GM23338 (cell line): ENCODE data around the gene NHLH1. TPM values are rescaled to one million over a fixed set of nuclear protein-coding genes. Genes with fewer than 3 reads are reported as not detected.

Experiments used
- ATAC-seq: fragments of 200-7000 bp; cut with Tn5 transposase; 3 replicates; pipeline ENCODE4 v1.9.1; 2020
- DNase-seq: peaks from one replicate; pipeline ENCODE4 v3.0.0-alpha.2; 2015; ENCODE audit warnings: low spot score
- H2AFZ ChIP-seq: fragments of 200-600 bp; sonication (generic); 2 replicates; pipeline ENCODE4 v1.8.0; 2016; ENCODE audit warnings: antibody characterized with exemption, mild to moderate bottlenecking, moderate library complexity
- H3F3A ChIP-seq: fragments of 200-600 bp; sonication (generic); replicated peaks from 2 replicates; pipeline ENCODE4 v1.8.0; 2017; ENCODE audit warnings: antibody characterized with exemption, mixed run types, low read depth
- H3K27ac ChIP-seq: fragments of 200-600 bp; sonication (generic); 2 replicates; pipeline ENCODE4 v1.6.1; 2016; ENCODE audit warnings: low read depth
- H3K27me3 ChIP-seq: fragments of 200-600 bp; sonication (generic); 2 replicates; pipeline ENCODE4 v1.8.0; 2016; ENCODE audit warnings: mild to moderate bottlenecking, mixed run types, moderate library complexity; ENCODE audit not compliant: insufficient read depth
- H3K36me3 ChIP-seq: fragments of 200-600 bp; sonication (generic); 2 replicates; pipeline ENCODE4 v1.8.0; 2016; ENCODE audit warnings: mild to moderate bottlenecking; ENCODE audit not compliant: insufficient read depth
- H3K4me1 ChIP-seq: fragments of 200-600 bp; sonication (generic); 2 replicates; pipeline ENCODE4 v1.8.0; 2016; ENCODE audit warnings: mild to moderate bottlenecking, moderate library complexity; ENCODE audit not compliant: insufficient read depth
- H3K4me2 ChIP-seq: fragments of 200-600 bp; sonication (generic); 2 replicates; pipeline ENCODE4 v1.7.1; 2017; ENCODE audit warnings: mixed run types
- H3K4me3 ChIP-seq: fragments of 200-600 bp; sonication (generic); 2 replicates; pipeline ENCODE4 v1.6.1; 2016; ENCODE audit warnings: mixed run types
- H3K79me2 ChIP-seq: fragments of 200-600 bp; sonication (generic); replicated peaks from 2 replicates; pipeline ENCODE4 v1.8.0; 2017; ENCODE audit warnings: mild to moderate bottlenecking; ENCODE audit not compliant: insufficient read depth
- H3K9me2 ChIP-seq: fragments of 200-600 bp; sonication (generic); 2 replicates; pipeline ENCODE4 v1.8.0; 2017; ENCODE audit not compliant: insufficient read depth
- H4K20me1 ChIP-seq: fragments of 200-600 bp; sonication (generic); replicated peaks from 2 replicates; pipeline ENCODE4 v1.8.0; 2017; ENCODE audit warnings: mild to moderate bottlenecking; ENCODE audit not compliant: insufficient read depth
- H3K27ac Mint-ChIP-seq: 2 replicates; pipeline ENCODE4 v1.8.0; 2020; ENCODE audit warnings: inconsistent platforms, mild to moderate bottlenecking, moderate library complexity, mixed read lengths
- H3K27me3 Mint-ChIP-seq: 3 replicates; pipeline ENCODE4 v1.8.0; 2022; ENCODE audit warnings: low read depth, mild to moderate bottlenecking, moderate library complexity, mixed read lengths, inconsistent platforms; ENCODE audit not compliant: insufficient read depth, poor library complexity
- H3K36me3 Mint-ChIP-seq: 3 replicates; pipeline ENCODE4 v1.8.0; 2021; ENCODE audit warnings: low read depth, mild to moderate bottlenecking, inconsistent platforms, moderate library complexity, mixed read lengths
- H3K4me1 Mint-ChIP-seq: 3 replicates; pipeline ENCODE4 v1.8.0; 2020; ENCODE audit warnings: mild to moderate bottlenecking, inconsistent platforms, mixed read lengths
- H3K4me3 Mint-ChIP-seq: 3 replicates; pipeline ENCODE4 v1.8.0; 2021; ENCODE audit warnings: moderate library complexity, mild to moderate bottlenecking, inconsistent platforms, mixed read lengths
- H3K9me3 Mint-ChIP-seq: 3 replicates; pipeline ENCODE4 v1.8.0; 2020; ENCODE audit warnings: moderate library complexity, mild to moderate bottlenecking, inconsistent platforms, mixed read lengths
- CREB1 ChIP-seq: fragments of 250-450 bp; sonication (Bioruptor Pico); IDR thresholded peaks from 2 replicates; pipeline ENCODE4 v1.5.0; 2020; ENCODE audit warnings: low read depth, mild to moderate bottlenecking, moderate library complexity
- EZH2 ChIP-seq: fragments of 200-600 bp; sonication (generic); IDR thresholded peaks from one replicate; pipeline ENCODE4 v1.8.0; 2017; ENCODE audit warnings: antibody characterized with exemption, mild to moderate bottlenecking, low read depth; ENCODE audit not compliant: unreplicated experiment
- EZH2phosphoT487 ChIP-seq: fragments of 200-600 bp; sonication (generic); IDR thresholded peaks from one replicate; pipeline ENCODE4 v1.8.1; 2018; ENCODE audit warnings: antibody characterized with exemption; ENCODE audit not compliant: unreplicated experiment
- JUNB ChIP-seq: IDR thresholded peaks from one replicate; pipeline ENCODE4 v1.6.1; 2016; ENCODE audit warnings: antibody characterized with exemption; ENCODE audit not compliant: unreplicated experiment
- NANOG ChIP-seq: IDR thresholded peaks from 2 replicates; pipeline ENCODE4 v1.6.1; 2016; ENCODE audit warnings: antibody characterized with exemption, borderline replicate concordance
- POLR2AphosphoS5 ChIP-seq: IDR thresholded peaks from 2 replicates; pipeline ENCODE4 v1.6.1; 2016; ENCODE audit warnings: antibody characterized with exemption, low read depth
- STAT1 ChIP-seq: IDR thresholded peaks from one replicate; pipeline ENCODE4 v1.6.1; 2016; ENCODE audit warnings: antibody characterized with exemption; ENCODE audit not compliant: unreplicated experiment
- ZNF114 ChIP-seq: fragments of 250-450 bp; sonication (Bioruptor Pico); IDR thresholded peaks from 2 replicates; pipeline ENCODE4 v1.5.0; 2020; ENCODE audit warnings: mild to moderate bottlenecking, moderate library complexity
- ZNF331 ChIP-seq: fragments of 250-450 bp; sonication (Bioruptor Pico); IDR thresholded peaks from 2 replicates; pipeline ENCODE4 v1.5.0; 2020; ENCODE audit warnings: low read depth, mild to moderate bottlenecking, moderate library complexity
- polyA plus RNA-seq: library from polyadenylated mRNA; unstranded; fragments of >200 nt; fragmentation: Nextera tagmentation; extraction: Ambion mirVana; gene quantifications from 2 replicates; pipeline ENCODE4 v1.2.1, GENCODE V29; 2016
- total RNA-seq: library from RNA; depleted of rRNA; stranded (reverse); fragments of >200 nt; shearing (Covaris generic); gene quantifications from 2 replicates; pipeline ENCODE4 v1.2.3, GENCODE V29; 2014
- TF ChIP-seq, protein P1 (sequence below), 2 experiments: fragments of 200-600 bp in 1 of 2; sonication (generic) in 1 of 2; conservative IDR thresholded peaks; 2 replicates each; pipeline versions ENCODE4 v1.5.1 to v1.6.1; 2016 to 2017; ENCODE audit warnings: antibody characterized with exemption in 2 of 2, low read depth in 2 of 2, mild to moderate bottlenecking in 2 of 2, moderate library complexity in 1 of 2
- TF ChIP-seq, protein P2 (sequence below): fragments of 250-450 bp; sonication (Bioruptor Pico); IDR thresholded peaks from 2 replicates; pipeline ENCODE4 v1.5.0; 2020; ENCODE audit warnings: mild to moderate bottlenecking, moderate library complexity
- TF ChIP-seq, protein P3 (sequence below): IDR thresholded peaks from 2 replicates; pipeline ENCODE4 v1.6.1; 2016; ENCODE audit warnings: antibody characterized with exemption
- TF ChIP-seq, protein P4 (sequence below): IDR thresholded peaks from one replicate; pipeline ENCODE4 v1.6.1; 2018; ENCODE audit warnings: antibody characterized with exemption; ENCODE audit not compliant: unreplicated experiment

NHLH1 gene
- total and polyA plus RNA-seq, 2 experiments from 2014 or later, result 0.69 to 0.89 TPM

DNA sequence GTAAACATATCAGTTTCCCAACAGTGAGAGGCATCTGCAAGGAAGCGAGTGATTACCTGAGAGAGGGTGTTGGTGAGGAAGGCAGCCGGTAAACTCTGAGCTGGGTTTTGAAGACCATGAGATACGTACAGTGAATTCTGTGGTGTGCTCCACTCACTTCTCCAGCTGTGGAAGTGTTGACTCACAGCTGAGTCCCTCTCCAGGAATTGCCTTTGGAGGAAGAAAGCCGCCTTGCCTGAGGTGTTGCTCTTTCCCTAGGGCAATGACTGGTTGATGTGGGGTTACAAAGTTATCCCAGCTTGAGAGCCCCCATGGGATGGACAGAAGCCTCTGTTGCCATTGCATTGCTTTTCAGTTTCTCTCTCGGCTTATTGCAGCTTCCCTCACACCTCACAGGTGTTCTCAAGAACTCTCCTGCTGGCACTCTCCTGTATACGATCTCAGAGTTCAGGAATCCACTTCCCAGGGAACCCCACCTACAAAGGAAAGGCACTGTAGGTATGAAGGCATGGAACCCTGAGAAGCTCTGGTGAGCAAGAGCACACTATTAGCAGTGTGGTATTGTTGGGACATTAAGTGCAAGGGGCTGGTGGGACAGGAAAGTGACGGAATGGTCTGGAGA lies 10.8 kb downstream of the NHLH1 start:
- Histone ChIP-seq H4K20me1 (no peaks in the 10 kb centered on the region), H3K4me1 (peaks cover 29% of the 10 kb centered on the region), H3K27me3 (no peaks in the 10 kb centered on the region), H3F3A (0 out of 2 replicates have a peak, but pooled peaks cover 5% of the 10 kb centered on the region), H3K4me3 (no peak overlapping the region), H3K36me3 (no peaks in the 10 kb centered on the region), H3K4me2 (no peak overlapping the region), H3K79me2 (no peaks in the 10 kb centered on the region), H3K9me2 (no peaks in the 10 kb centered on the region), H3K27ac (no peak overlapping the region), H2AFZ (no peak overlapping the region)
- peaks cover 43% of the 10 kb centered on the region for H3K4me1 Mint-ChIP-seq
- peaks cover 12% of the 10 kb centered on the region for H3K27me3 Mint-ChIP-seq
- no peak for ATAC-seq
- H3K27ac Mint-ChIP-seq, result no peak overlapping the region
- TF ChIP-seq, protein P1, sequence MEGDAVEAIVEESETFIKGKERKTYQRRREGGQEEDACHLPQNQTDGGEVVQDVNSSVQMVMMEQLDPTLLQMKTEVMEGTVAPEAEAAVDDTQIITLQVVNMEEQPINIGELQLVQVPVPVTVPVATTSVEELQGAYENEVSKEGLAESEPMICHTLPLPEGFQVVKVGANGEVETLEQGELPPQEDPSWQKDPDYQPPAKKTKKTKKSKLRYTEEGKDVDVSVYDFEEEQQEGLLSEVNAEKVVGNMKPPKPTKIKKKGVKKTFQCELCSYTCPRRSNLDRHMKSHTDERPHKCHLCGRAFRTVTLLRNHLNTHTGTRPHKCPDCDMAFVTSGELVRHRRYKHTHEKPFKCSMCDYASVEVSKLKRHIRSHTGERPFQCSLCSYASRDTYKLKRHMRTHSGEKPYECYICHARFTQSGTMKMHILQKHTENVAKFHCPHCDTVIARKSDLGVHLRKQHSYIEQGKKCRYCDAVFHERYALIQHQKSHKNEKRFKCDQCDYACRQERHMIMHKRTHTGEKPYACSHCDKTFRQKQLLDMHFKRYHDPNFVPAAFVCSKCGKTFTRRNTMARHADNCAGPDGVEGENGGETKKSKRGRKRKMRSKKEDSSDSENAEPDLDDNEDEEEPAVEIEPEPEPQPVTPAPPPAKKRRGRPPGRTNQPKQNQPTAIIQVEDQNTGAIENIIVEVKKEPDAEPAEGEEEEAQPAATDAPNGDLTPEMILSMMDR (conservative IDR thresholded peaks at IDR 0.05; ENCODE audit: low read depth in 2 of 2), result no peak
- TF ChIP-seq EZH2phosphoT487 (no peak), POLR2AphosphoS5 (no peak), ZNF331 (CRISPR knock-in tag) (no peak), NANOG (no peak), CREB1 (CRISPR knock-in tag) (no peak), STAT1 (no peak), ZNF114 (CRISPR knock-in tag) (no peak), JUNB (no peak), EZH2 (no peak)
- TF ChIP-seq, protein P2, sequence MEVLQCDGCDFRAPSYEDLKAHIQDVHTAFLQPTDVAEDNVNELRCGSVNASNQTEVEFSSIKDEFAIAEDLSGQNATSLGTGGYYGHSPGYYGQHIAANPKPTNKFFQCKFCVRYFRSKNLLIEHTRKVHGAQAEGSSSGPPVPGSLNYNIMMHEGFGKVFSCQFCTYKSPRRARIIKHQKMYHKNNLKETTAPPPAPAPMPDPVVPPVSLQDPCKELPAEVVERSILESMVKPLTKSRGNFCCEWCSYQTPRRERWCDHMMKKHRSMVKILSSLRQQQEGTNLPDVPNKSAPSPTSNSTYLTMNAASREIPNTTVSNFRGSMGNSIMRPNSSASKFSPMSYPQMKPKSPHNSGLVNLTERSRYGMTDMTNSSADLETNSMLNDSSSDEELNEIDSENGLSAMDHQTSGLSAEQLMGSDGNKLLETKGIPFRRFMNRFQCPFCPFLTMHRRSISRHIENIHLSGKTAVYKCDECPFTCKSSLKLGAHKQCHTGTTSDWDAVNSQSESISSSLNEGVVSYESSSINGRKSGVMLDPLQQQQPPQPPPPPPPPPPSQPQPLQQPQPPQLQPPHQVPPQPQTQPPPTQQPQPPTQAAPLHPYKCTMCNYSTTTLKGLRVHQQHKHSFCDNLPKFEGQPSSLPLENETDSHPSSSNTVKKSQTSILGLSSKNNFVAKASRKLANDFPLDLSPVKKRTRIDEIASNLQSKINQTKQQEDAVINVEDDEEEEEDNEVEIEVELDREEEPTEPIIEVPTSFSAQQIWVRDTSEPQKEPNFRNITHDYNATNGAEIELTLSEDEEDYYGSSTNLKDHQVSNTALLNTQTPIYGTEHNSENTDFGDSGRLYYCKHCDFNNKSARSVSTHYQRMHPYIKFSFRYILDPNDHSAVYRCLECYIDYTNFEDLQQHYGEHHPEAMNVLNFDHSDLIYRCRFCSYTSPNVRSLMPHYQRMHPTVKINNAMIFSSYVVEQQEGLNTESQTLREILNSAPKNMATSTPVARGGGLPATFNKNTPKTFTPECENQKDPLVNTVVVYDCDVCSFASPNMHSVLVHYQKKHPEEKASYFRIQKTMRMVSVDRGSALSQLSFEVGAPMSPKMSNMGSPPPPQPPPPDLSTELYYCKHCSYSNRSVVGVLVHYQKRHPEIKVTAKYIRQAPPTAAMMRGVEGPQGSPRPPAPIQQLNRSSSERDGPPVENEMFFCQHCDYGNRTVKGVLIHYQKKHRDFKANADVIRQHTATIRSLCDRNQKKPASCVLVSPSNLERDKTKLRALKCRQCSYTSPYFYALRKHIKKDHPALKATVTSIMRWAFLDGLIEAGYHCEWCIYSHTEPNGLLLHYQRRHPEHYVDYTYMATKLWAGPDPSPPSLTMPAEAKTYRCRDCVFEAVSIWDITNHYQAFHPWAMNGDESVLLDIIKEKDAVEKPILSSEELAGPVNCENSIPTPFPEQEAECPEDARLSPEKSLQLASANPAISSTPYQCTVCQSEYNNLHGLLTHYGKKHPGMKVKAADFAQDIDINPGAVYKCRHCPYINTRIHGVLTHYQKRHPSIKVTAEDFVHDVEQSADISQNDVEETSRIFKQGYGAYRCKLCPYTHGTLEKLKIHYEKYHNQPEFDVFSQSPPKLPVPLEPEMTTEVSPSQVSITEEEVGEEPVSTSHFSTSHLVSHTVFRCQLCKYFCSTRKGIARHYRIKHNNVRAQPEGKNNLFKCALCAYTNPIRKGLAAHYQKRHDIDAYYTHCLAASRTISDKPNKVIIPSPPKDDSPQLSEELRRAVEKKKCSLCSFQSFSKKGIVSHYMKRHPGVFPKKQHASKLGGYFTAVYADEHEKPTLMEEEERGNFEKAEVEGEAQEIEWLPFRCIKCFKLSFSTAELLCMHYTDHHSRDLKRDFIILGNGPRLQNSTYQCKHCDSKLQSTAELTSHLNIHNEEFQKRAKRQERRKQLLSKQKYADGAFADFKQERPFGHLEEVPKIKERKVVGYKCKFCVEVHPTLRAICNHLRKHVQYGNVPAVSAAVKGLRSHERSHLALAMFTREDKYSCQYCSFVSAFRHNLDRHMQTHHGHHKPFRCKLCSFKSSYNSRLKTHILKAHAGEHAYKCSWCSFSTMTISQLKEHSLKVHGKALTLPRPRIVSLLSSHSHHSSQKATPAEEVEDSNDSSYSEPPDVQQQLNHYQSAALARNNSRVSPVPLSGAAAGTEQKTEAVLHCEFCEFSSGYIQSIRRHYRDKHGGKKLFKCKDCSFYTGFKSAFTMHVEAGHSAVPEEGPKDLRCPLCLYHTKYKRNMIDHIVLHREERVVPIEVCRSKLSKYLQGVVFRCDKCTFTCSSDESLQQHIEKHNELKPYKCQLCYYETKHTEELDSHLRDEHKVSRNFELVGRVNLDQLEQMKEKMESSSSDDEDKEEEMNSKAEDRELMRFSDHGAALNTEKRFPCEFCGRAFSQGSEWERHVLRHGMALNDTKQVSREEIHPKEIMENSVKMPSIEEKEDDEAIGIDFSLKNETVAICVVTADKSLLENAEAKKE (CRISPR knock-in tag), result no peak
- TF ChIP-seq, protein P3, sequence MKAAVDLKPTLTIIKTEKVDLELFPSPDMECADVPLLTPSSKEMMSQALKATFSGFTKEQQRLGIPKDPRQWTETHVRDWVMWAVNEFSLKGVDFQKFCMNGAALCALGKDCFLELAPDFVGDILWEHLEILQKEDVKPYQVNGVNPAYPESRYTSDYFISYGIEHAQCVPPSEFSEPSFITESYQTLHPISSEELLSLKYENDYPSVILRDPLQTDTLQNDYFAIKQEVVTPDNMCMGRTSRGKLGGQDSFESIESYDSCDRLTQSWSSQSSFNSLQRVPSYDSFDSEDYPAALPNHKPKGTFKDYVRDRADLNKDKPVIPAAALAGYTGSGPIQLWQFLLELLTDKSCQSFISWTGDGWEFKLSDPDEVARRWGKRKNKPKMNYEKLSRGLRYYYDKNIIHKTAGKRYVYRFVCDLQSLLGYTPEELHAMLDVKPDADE, result no peak
- TF ChIP-seq, protein P4, sequence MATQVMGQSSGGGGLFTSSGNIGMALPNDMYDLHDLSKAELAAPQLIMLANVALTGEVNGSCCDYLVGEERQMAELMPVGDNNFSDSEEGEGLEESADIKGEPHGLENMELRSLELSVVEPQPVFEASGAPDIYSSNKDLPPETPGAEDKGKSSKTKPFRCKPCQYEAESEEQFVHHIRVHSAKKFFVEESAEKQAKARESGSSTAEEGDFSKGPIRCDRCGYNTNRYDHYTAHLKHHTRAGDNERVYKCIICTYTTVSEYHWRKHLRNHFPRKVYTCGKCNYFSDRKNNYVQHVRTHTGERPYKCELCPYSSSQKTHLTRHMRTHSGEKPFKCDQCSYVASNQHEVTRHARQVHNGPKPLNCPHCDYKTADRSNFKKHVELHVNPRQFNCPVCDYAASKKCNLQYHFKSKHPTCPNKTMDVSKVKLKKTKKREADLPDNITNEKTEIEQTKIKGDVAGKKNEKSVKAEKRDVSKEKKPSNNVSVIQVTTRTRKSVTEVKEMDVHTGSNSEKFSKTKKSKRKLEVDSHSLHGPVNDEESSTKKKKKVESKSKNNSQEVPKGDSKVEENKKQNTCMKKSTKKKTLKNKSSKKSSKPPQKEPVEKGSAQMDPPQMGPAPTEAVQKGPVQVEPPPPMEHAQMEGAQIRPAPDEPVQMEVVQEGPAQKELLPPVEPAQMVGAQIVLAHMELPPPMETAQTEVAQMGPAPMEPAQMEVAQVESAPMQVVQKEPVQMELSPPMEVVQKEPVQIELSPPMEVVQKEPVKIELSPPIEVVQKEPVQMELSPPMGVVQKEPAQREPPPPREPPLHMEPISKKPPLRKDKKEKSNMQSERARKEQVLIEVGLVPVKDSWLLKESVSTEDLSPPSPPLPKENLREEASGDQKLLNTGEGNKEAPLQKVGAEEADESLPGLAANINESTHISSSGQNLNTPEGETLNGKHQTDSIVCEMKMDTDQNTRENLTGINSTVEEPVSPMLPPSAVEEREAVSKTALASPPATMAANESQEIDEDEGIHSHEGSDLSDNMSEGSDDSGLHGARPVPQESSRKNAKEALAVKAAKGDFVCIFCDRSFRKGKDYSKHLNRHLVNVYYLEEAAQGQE, result no peak
- H3K4me3 Mint-ChIP-seq, result no peak overlapping the region; the same call in 2 of the 3 replicates
- no peaks in the 10 kb centered on the region for H3K9me3 Mint-ChIP-seq
- no peaks in the 10 kb centered on the region for H3K36me3 Mint-ChIP-seq
- DNase-seq, result peak; percentile 23
